ENCODE results near the gene DPH2. TPM values are rescaled to one million over a fixed set of nuclear protein-coding genes. Genes with fewer than 3 reads are reported as not detected.

The DPH2 gene
- total and polyA plus RNA-seq, 8 donors = 10.8 to 22.0 (median 14.5) TPM

DNA sequence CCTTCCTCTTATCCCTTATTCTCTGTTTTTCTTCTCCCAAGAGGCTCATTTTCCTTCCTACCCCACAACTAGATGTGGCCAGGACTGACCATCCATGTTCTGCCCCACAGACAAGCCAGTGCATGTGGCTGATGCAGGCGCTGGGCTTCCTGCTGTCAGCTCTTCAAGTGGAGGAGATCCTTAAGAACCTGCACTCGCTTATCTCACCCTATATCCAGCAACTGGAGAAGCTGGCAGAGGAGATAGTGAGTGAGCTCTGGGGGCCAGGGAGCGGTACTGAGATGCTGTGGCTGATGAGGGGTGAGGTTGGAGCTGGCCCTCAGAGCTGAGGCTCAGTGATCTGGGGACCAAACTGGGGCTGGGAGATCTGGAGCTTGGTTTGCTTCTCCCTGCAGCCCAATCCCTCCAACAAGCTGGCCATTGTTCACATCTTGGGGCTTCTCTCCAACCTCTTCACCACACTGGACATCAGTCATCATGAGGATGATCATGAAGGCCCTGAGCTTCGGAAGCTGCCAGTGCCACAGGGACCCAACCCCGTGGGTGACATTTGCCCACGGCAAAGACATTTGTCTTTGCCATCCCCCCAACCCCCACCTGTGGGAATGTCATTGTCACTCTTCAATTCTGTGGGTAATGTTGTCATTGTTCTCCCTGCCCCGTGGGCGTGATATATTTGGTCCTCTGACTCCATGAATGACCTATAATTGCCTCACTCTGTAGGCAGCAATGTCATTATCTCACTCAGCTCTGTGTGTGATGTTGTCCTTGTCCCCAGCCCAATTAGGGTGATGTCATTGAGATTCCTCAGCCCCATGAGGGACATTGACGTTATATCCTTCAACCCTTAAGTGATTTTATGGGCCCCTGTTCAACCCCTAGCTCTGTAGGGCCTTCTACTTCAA, 11.2 kb upstream of the DPH2 start:
- H3K36me3 ChIP-seq = peaks cover 0 to 17% (median 0%) of the 10 kb centered on the region in 3 donors
- no peak for ATAC-seq
- H3K27me3 ChIP-seq = no peaks in the 10 kb centered on the region
- no peak for FAIRE-seq
- TF ChIP-seq, protein P1, sequence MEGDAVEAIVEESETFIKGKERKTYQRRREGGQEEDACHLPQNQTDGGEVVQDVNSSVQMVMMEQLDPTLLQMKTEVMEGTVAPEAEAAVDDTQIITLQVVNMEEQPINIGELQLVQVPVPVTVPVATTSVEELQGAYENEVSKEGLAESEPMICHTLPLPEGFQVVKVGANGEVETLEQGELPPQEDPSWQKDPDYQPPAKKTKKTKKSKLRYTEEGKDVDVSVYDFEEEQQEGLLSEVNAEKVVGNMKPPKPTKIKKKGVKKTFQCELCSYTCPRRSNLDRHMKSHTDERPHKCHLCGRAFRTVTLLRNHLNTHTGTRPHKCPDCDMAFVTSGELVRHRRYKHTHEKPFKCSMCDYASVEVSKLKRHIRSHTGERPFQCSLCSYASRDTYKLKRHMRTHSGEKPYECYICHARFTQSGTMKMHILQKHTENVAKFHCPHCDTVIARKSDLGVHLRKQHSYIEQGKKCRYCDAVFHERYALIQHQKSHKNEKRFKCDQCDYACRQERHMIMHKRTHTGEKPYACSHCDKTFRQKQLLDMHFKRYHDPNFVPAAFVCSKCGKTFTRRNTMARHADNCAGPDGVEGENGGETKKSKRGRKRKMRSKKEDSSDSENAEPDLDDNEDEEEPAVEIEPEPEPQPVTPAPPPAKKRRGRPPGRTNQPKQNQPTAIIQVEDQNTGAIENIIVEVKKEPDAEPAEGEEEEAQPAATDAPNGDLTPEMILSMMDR (IDR thresholded peaks at IDR 0.05) = no peak
- H3K4me3 ChIP-seq = no peak overlapping the region
- H3K27ac ChIP-seq = no peak overlapping the region
- no peaks in the 10 kb centered on the region for H3K9me3 ChIP-seq
- no peaks in the 10 kb centered on the region for H3K4me1 ChIP-seq
- DNase-seq = no peak
- 81 to 87% methylated on average over 9 of the region's 9 CpGs for WGBS, 2 donors
- intact Hi-C loops (cut with DNase I) = no loop called here

DNA sequence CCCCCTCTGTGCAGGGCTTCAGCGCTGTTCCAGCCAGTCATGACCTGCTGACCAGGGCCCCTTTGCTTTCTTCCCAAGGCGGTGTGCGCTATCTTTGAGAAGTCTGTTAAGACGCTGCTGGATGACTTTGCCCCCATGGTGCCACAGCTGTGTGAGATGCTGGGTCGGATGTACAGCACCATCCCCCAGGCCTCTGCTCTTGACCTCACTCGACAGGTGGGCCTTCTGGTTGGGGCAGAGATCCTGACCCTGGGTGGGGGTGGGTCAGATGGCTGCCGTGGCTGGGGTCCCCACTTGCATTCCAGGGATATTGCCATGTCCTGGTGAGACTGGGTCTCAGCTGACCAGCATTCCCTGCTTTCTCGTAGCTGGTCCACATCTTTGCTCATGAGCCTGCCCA, 9.0 kb upstream of the DPH2 start:
- TF ChIP-seq, protein P1 (IDR thresholded peaks at IDR 0.05) = no peak
- no peak overlapping the region for H3K27ac ChIP-seq
- peaks cover 0 to 17% (median 0%) of the 10 kb centered on the region in 3 donors for H3K36me3 ChIP-seq
- H3K9me3 ChIP-seq = no peaks in the 10 kb centered on the region
- ATAC-seq = no peak
- FAIRE-seq = no peak
- no peak for DNase-seq
- intact Hi-C loops (cut with DNase I) = no loop called here
- WGBS, 2 donors = 91 to 93% methylated on average over 8 of the region's 8 CpGs
- H3K4me3 ChIP-seq = no peak overlapping the region
- no peaks in the 10 kb centered on the region for H3K27me3 ChIP-seq
- no peaks in the 10 kb centered on the region for H3K4me1 ChIP-seq

DNA sequence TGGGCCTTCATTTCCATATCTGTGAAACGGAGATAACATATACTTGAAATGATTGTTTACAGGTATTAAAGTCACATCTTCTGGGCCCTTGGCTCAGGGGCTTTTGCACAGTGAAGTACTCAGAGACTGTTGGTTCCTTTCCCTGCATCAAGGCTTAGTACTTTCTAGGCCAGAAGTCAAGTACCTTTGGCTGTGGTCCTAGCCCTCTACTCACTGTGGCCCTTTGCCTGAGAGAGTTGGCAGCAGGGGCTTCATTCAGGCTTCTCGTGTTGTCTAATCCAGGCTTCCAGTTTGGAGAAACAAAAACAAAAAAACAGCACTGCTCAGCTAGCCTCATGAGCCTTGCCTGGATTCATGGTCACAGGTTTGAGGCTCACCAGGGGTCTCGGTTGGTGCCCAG, 8.1 kb upstream of the DPH2 start:
- H3K9me3 ChIP-seq = no peaks in the 10 kb centered on the region
- ATAC-seq (no peak), DNase-seq (no peak), FAIRE-seq (no peak)
- TF ChIP-seq, protein P1 (IDR thresholded peaks at IDR 0.05) = no peak
- H3K27ac ChIP-seq = no peak overlapping the region
- intact Hi-C loops (cut with DNase I) = no loop called here
- no peak overlapping the region for H3K4me3 ChIP-seq
- peaks cover 0 to 17% (median 0%) of the 10 kb centered on the region in 3 donors for H3K36me3 ChIP-seq
- H3K27me3 ChIP-seq = no peaks in the 10 kb centered on the region
- 80 to 85% methylated on average over 3 of the region's 3 CpGs for WGBS, 2 donors
- H3K4me1 ChIP-seq = no peaks in the 10 kb centered on the region

DNA sequence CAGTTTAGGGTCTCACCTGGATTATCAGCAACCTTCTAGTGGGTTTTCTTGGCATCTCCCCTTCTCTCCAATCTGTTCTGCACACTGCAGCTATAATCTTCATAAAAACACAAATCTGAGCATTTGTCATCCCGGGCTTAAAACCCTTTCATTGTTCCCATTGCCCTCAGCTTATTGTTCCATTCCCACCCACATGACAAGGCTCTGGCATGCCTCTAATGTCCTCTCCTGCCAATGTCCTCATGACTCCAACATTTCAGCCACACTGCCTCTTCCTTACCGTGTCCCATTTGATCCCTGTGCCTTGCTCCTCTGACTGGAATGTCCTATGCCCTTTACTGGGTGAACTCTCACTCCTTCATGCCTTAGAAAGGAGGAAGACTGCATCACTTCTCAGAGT, 7.5 kb upstream of the DPH2 start:
- Histone ChIP-seq H3K36me3 (peaks cover 0 to 17% (median 0%) of the 10 kb centered on the region in 3 donors), H3K27ac (no peak overlapping the region), H3K9me3 (no peaks in the 10 kb centered on the region), H3K4me1 (no peaks in the 10 kb centered on the region), H3K4me3 (no peak overlapping the region), H3K27me3 (no peaks in the 10 kb centered on the region)
- FAIRE-seq (no peak), DNase-seq (no peak), ATAC-seq (no peak)
- 79 to 88% methylated on average over 2 of the region's 2 CpGs for WGBS, 2 donors
- intact Hi-C loops (cut with DNase I) = no loop called here
- TF ChIP-seq, protein P1 (IDR thresholded peaks at IDR 0.05) = no peak

DNA sequence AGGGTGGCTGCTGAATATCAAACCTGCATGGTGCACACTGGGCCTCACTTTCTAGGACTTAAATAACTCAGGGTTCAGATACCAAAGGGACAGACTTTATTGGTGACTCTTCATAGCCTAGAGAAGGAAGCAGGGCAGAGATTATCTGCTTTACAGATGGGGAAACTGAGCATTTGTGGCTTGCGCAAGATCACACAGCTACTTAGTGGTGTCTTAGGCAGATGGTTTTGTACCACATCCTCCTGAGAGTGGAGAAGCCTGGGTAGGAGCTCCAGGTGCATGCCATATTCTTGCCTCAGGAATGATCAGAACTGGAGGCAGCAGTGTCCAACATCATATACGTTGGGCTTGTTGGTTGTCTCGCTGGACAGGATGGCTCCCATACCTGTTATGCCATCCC, 6.8 kb upstream of the DPH2 start:
- no peaks in the 10 kb centered on the region for H3K9me3 ChIP-seq
- DNase-seq = no peak
- no peak for FAIRE-seq
- ATAC-seq = no peak
- H3K4me1 ChIP-seq = no peaks in the 10 kb centered on the region
- TF ChIP-seq, protein P1 (IDR thresholded peaks at IDR 0.05) = no peak
- intact Hi-C loops (cut with DNase I) = no loop called here
- WGBS, 2 donors = 87 to 90% methylated on average over 3 of the region's 3 CpGs
- no peak overlapping the region for H3K4me3 ChIP-seq
- peaks cover 0 to 10% (median 0%) of the 10 kb centered on the region in 3 donors for H3K36me3 ChIP-seq
- H3K27ac ChIP-seq = no peak overlapping the region
- no peaks in the 10 kb centered on the region for H3K27me3 ChIP-seq
